Body of pancreas (tissue), 4 donors: Measurements from ENCODE around the gene KRT23. TPM values are rescaled to one million over a fixed set of nuclear protein-coding genes. Genes with fewer than 3 reads are reported as not detected.

Experiments used
- ATAC-seq: fragments of 150-250 bp; one replicate; pipeline ENCODE4 v1.9.1; 2016
- DNase-seq, 4 donors: peaks; one replicate each; pipeline ENCODE4 v3.0.0-alpha.2; 2019
- H3K27ac ChIP-seq, 4 donors: fragments of 200-600 bp; sonication (generic); 1 replicate in 3 of 4; 2 replicates in 1 of 4; pipeline versions ENCODE4 v1.5.1 to v1.6.1; 2016 to 2019; ENCODE audit warnings: mild to moderate bottlenecking in 1 of 4, mixed read lengths in 1 of 4, moderate library complexity in 1 of 4
- H3K27me3 ChIP-seq, 2 donors: fragments of 200-600 bp; sonication (generic); one replicate each; pipeline ENCODE4 v1.6.0; 2016; ENCODE audit warnings: mild to moderate bottlenecking in 1 of 2
- H3K36me3 ChIP-seq, 2 donors: fragments of 200-600 bp; sonication (generic); replicated peaks in 1 of 2; 2 replicates each; pipeline ENCODE4 v1.5.1; 2016; ENCODE audit warnings: low read depth in 2 of 2; ENCODE audit not compliant: insufficient read depth in 1 of 2
- H3K4me1 ChIP-seq: fragments of 200-600 bp; sonication (generic); one replicate; pipeline ENCODE4 v1.6.0; 2016
- H3K4me3 ChIP-seq, 2 donors: fragments of 200-600 bp; sonication (generic); 1 replicate in 1 of 2; 2 replicates in 1 of 2; pipeline ENCODE4 v1.5.1; 2016 to 2019
- H3K9me3 ChIP-seq, 3 donors: fragments of 200-600 bp; sonication (generic); 1 replicate in 2 of 3; 2 replicates in 1 of 3; pipeline ENCODE4 v1.5.1; 2016
- CTCF ChIP-seq, 7 experiments: fragments of 450-650 bp in 4 of 7; fragments of 200-600 bp in 3 of 7; sonication (generic) in 3 of 7; IDR thresholded peaks; one replicate each; pipeline ENCODE4 v1.5.1; 2016 to 2019; ENCODE audit warnings: antibody characterized with exemption in 7 of 7
- POLR2A ChIP-seq, 3 donors: fragments of 450-650 bp; IDR thresholded peaks; one replicate each; pipeline ENCODE4 v1.6.1; 2016; ENCODE audit warnings: antibody characterized with exemption in 3 of 3, mild to moderate bottlenecking in 2 of 3
- WGBS, 2 donors: methylation state at CpG; one replicate each; pipeline ENCODE4 v1.1.5; 2017; 5-methylcytosine and 5-hydroxymethylcytosine counted together
- intact Hi-C: fragments of 100-400 bp; cut with DNase I; formaldehyde crosslinking; loops from one replicate; pipeline ENCODE4 v1.15.1; 2023
- total RNA-seq, 2 donors: library from RNA; depleted of rRNA; stranded (reverse); fragments of >200 nt; gene quantifications; one replicate each; pipeline ENCODE4 v1.1.0, GENCODE V29; 2016

Gene KRT23
- 1 to 10 TPM; 2.3 to 9.6 TPM for total RNA-seq

GRCh38 chr17:40937384-40937819 lies at the start of gene KRT23:
TSS of gene KRT23 (minus strand) at chr17:40937646. CDS start at chr17:40936603, 1,043 bp downstream.
- WGBS, 2 donors, result 16 to 21% methylated on average over 9 of the region's 9 CpGs
- TF ChIP-seq CTCF (IDR thresholded peaks at IDR 0.05) (no peak), POLR2A (IDR thresholded peaks at IDR 0.05) (no peak)
- Histone ChIP-seq H3K9me3 (no peaks in the 10 kb centered on the region), H3K36me3 (no peaks in the 10 kb centered on the region), H3K27me3 (no peaks in the 10 kb centered on the region), H3K4me3 (no peak within 1 kb of the TSS), H3K4me1 (peaks cover 15% of the 10 kb centered on the region), H3K27ac (peak within 1 kb of the TSS in 3 of 4 donors; percentile 37 to 73 (median 56))
- DNase-seq (peak in 2 of 4 donors; percentile 16 to 29), ATAC-seq (peak; percentile 58)
- intact Hi-C loops, result no loop called here

GRCh38 chr17:40986920-40987319 lies 49.5 kb upstream of the KRT23 start:
- Histone ChIP-seq H3K4me1 (no peaks in the 10 kb centered on the region), H3K4me3 (no peak overlapping the region), H3K9me3 (no peaks in the 10 kb centered on the region), H3K27ac (peak overlapping the region in 2 of 4 donors; percentile 21 to 45), H3K27me3 (no peaks in the 10 kb centered on the region), H3K36me3 (no peaks in the 10 kb centered on the region)
- ATAC-seq, result no peak
- intact Hi-C loops, result no loop called here
- TF ChIP-seq CTCF (IDR thresholded peaks at IDR 0.05) (no peak), POLR2A (IDR thresholded peaks at IDR 0.05) (no peak)
- DNase-seq, result no peak
- WGBS, 2 donors, result 40 to 46% methylated on average over 8 of the region's 8 CpGs

GRCh38 chr17:40984226-40984625 lies 46.8 kb upstream of the KRT23 start, which contains the start of gene KRT40:
TSS of gene KRT40 (minus strand) at chr17:40984326. CDS start at chr17:40984273, 53 bp downstream.
- Histone ChIP-seq H3K27me3 (no peaks in the 10 kb centered on the region), H3K4me1 (peaks cover 10% of the 10 kb centered on the region), H3K36me3 (no peaks in the 10 kb centered on the region), H3K27ac (no peak within 1 kb of the TSS), H3K9me3 (no peaks in the 10 kb centered on the region), H3K4me3 (no peak within 1 kb of the TSS)
- TF ChIP-seq POLR2A (IDR thresholded peaks at IDR 0.05), result no peak
- no peak for TF ChIP-seq CTCF (IDR thresholded peaks at IDR 0.05)
- no peak for ATAC-seq
- no peak for DNase-seq
- WGBS, 2 donors, result 41 to 58% methylated on average over 3 of the region's 3 CpGs
- intact Hi-C loops, result no loop called here

- Histone ChIP-seq H3K27ac (no peak overlapping the region), H3K4me1 (peaks cover 22% of the 10 kb centered on the region), H3K4me3 (no peak overlapping the region), H3K36me3 (no peaks in the 10 kb centered on the region), H3K27me3 (peaks cover 0 to 4% of the 10 kb centered on the region in 2 donors), H3K9me3 (no peaks in the 10 kb centered on the region)
- no peak for TF ChIP-seq POLR2A (IDR thresholded peaks at IDR 0.05)
- TF ChIP-seq CTCF (IDR thresholded peaks at IDR 0.05), result no peak
- WGBS, 2 donors, result 37 to 58% methylated on average over 4 to 5 of the region's 5 CpGs
- intact Hi-C loops, result no loop called here
- ATAC-seq, result no peak
- no peak for DNase-seq
These were observed 43.7 kb upstream of the KRT23 start for GRCh38 chr17:40981115-40981514.

- DNase-seq, result peak in 2 of 4 donors; percentile 10 to 20
- ATAC-seq, result no peak
- intact Hi-C loops, result no loop called here
- Histone ChIP-seq H3K27ac (peak overlapping the region in 2 of 4 donors; percentile 10 to 18), H3K27me3 (peaks cover 0 to 4% of the 10 kb centered on the region in 2 donors), H3K4me3 (no peak overlapping the region), H3K9me3 (no peaks in the 10 kb centered on the region), H3K4me1 (peaks cover 22% of the 10 kb centered on the region), H3K36me3 (no peaks in the 10 kb centered on the region)
- 38 to 41% methylated on average over 8 of the region's 8 CpGs for WGBS, 2 donors
- TF ChIP-seq CTCF (IDR thresholded peaks at IDR 0.05) (no peak), POLR2A (IDR thresholded peaks at IDR 0.05) (no peak)
These were observed 43.1 kb upstream of the KRT23 start for GRCh38 chr17:40980596-40980995.
